ENCODE results near the gene DNAJC1.

- no peak for TF ChIP-seq CTCF (IDR thresholded peaks at IDR 0.05; ENCODE audit: borderline replicate concordance, extremely low read depth, low read length, poor library complexity, severe bottlenecking)
- TF ChIP-seq EZH2 (IDR thresholded peaks at IDR 0.05; ENCODE audit: borderline replicate concordance, low read depth, low read length, severe bottlenecking) = no peak
Measured at GRCh38 chr10:21925851-21926250, 77.7 kb downstream of the DNAJC1 start.
